Measurements from ENCODE around the gene UBTD1. TPM values are rescaled to one million over a fixed set of nuclear protein-coding genes. Genes with fewer than 3 reads are reported as not detected.

The UBTD1 gene
- total RNA-seq, 1 experiment from 2014 or later, result 19.0 TPM

DNA sequence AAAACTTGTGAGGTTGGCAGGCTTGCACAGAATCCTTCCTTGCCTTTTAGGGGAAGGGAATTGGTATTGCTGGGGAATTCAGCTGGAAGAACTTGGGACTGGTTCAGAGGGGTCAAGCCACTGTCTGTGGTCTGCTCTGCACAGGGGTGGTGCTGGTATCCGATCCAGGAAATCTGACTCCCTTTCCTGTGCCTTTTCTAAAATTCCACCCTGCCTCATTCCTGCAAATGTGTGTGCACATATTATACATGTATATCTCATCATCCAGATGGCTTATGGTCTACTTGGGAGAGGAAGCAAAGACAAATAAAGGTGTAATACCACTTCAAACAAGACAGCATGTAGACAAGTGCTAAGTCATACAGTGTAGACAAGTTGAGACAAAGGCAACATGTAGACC, 14.3 kb downstream of the UBTD1 start:
- H3K4ac ChIP-seq (ENCODE audit: low read depth, low read length), result no peak overlapping the region

More for the DNA sequence above, 14.3 kb downstream of the UBTD1 start:
- no peak overlapping the region for H2AK5ac ChIP-seq (ENCODE audit: insufficient read length, low read length)
- no peak overlapping the region for H3K23ac ChIP-seq (ENCODE audit: insufficient read length, low read depth, low read length)
- H3K79me2 ChIP-seq (ENCODE audit: insufficient read depth, low read length), result no peaks in the 10 kb centered on the region
- no peak overlapping the region for H2BK20ac ChIP-seq (ENCODE audit: low read depth, low read length, poor library complexity, severe bottlenecking)
- H2BK12ac ChIP-seq (ENCODE audit: insufficient read length, low read depth, low read length), result no peak overlapping the region
- H3K79me1 ChIP-seq (ENCODE audit: insufficient read depth, low read depth, low read length, poor library complexity, severe bottlenecking), result no peaks in the 10 kb centered on the region
- no peaks in the 10 kb centered on the region for H3K9me3 ChIP-seq (ENCODE audit: control insufficient read depth, low read depth, low read length)
- H2AFZ ChIP-seq (ENCODE audit: low read length), result no peak overlapping the region
- H3K36me3 Mint-ChIP-seq (ENCODE audit: insufficient read depth in 1 of 3, low read depth in 3 of 3), result no peaks in the 10 kb centered on the region
- no CpG with 5 or more reads among the region's 1 CpG for whole genome bisulfite sequencing (ENCODE audit: extremely low coverage, insufficient read length, low lambda C conversion rate)
- H3K56ac ChIP-seq (ENCODE audit: insufficient read length, low read depth, low read length), result no peak overlapping the region
- TF ChIP-seq, protein P1, sequence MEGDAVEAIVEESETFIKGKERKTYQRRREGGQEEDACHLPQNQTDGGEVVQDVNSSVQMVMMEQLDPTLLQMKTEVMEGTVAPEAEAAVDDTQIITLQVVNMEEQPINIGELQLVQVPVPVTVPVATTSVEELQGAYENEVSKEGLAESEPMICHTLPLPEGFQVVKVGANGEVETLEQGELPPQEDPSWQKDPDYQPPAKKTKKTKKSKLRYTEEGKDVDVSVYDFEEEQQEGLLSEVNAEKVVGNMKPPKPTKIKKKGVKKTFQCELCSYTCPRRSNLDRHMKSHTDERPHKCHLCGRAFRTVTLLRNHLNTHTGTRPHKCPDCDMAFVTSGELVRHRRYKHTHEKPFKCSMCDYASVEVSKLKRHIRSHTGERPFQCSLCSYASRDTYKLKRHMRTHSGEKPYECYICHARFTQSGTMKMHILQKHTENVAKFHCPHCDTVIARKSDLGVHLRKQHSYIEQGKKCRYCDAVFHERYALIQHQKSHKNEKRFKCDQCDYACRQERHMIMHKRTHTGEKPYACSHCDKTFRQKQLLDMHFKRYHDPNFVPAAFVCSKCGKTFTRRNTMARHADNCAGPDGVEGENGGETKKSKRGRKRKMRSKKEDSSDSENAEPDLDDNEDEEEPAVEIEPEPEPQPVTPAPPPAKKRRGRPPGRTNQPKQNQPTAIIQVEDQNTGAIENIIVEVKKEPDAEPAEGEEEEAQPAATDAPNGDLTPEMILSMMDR (conservative IDR thresholded peaks at IDR 0.05), result no peak
- H3K4me1 ChIP-seq (ENCODE audit: insufficient read depth, low read length), result peaks cover 3% of the 10 kb centered on the region; the same call in 1 of the 2 replicates
- H3K14ac ChIP-seq (ENCODE audit: insufficient read depth, low read length), result no peak overlapping the region
- no peak overlapping the region for H4K91ac ChIP-seq (ENCODE audit: insufficient read length, low read depth, low read length)
- no peak overlapping the region for H3K18ac ChIP-seq (ENCODE audit: insufficient read length, low read depth, low read length)
- no peak overlapping the region for H2BK15ac ChIP-seq (ENCODE audit: low read depth, low read length)
- H4K20me1 ChIP-seq (ENCODE audit: control insufficient read depth, insufficient read depth, insufficient read length), result no peaks in the 10 kb centered on the region
- no peak overlapping the region for H4K5ac ChIP-seq (ENCODE audit: insufficient read length, low read depth, low read length)
- H3T11ph ChIP-seq (ENCODE audit: low read length), result no peak overlapping the region
- no peak overlapping the region for H3K4me2 ChIP-seq (ENCODE audit: insufficient read depth, insufficient read length, low read length)
- no peak overlapping the region for H4K8ac ChIP-seq (replicated peaks; ENCODE audit: insufficient read length, low read depth, low read length)
- no peak overlapping the region for H3K27ac ChIP-seq (ENCODE audit: insufficient read length, low read depth, low read length)
- DNase-seq, result no peak
- no peaks in the 10 kb centered on the region for H3K27me3 ChIP-seq (ENCODE audit: insufficient read depth, low read length)
- no peak overlapping the region for H2BK120ac ChIP-seq (ENCODE audit: low read depth, low read length, poor library complexity, severe bottlenecking)
- no peaks in the 10 kb centered on the region for H3K23me2 ChIP-seq (ENCODE audit: insufficient read length, low read depth, low read length, poor library complexity, severe bottlenecking)
- H3K4me1 Mint-ChIP-seq, result peaks cover 30% of the 10 kb centered on the region in 2 experiments
- peak overlapping the region in 2 of 3 experiments; percentile 3 to 11; a peak in 2 of 7 replicates for H3K27ac Mint-ChIP-seq
- no peaks in the 10 kb centered on the region for H3K9me3 Mint-ChIP-seq
- no peaks in the 10 kb centered on the region for H3K27me3 Mint-ChIP-seq (ENCODE audit: low read depth)
- no peak overlapping the region for H3K9ac ChIP-seq (ENCODE audit: extremely low read depth, insufficient read length, low read length)
- no peak overlapping the region for H2BK5ac ChIP-seq (ENCODE audit: insufficient read length, low read length)
- H3K4me3 Mint-ChIP-seq, result no peak overlapping the region
